GM18499 (cell line): ENCODE results near the gene ATP10A.
"Not testable (repeated sequence)": the region's sequence is repeated elsewhere in the genome, so short reads cannot be mapped to it uniquely, and the experiment has no call there.

Experiments used
- ATAC-seq: cut with Tn5 transposase; IDR thresholded peaks from one replicate; pipeline ENCODE4 v1.9.1; 2021; ENCODE audit warnings: moderate number of reproducible peaks; ENCODE audit not compliant: insufficient read depth, unreplicated experiment

ATP10A gene

DNA sequence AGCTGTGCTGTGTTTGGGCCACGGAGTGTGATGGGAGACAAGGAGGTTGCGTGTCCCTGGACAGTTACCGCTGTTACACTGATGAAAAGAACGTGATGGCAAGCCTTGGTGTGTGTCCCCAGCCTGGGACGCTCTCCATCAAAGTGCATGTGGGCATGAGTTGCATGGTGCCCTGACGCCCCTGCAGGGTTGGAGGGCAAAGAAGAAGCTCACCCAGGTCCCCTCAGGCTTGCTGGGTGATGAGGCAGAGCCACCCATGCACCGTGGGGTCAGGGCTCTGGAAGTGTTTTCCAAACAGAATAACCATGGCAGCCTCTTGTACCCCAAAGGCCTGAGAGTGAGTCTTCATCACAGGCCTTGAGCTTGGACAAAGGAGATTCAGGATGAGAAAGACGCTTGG lies 189.2 kb downstream of the ATP10A start:
- no peak for ATAC-seq

DNA sequence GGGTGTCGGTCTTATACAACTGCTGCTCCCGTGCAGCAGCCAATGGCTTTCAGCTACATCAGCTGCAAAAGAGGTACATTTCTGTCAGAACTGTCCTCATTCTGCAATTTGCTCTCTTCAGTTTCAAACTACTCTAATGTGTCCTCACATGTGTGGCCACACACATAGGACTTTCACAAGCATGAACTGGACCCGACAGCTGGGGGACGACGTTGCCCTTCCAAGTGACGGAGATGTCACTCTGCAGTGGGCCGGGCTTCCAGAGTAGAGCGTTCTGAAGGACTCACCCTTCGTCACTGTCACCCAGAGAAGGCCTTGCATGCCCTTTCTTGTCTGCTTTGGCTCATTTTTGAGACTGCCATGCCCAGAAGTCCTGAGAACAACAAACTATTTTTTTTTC lies 189.8 kb downstream of the ATP10A start:
- ATAC-seq, result no peak

DNA sequence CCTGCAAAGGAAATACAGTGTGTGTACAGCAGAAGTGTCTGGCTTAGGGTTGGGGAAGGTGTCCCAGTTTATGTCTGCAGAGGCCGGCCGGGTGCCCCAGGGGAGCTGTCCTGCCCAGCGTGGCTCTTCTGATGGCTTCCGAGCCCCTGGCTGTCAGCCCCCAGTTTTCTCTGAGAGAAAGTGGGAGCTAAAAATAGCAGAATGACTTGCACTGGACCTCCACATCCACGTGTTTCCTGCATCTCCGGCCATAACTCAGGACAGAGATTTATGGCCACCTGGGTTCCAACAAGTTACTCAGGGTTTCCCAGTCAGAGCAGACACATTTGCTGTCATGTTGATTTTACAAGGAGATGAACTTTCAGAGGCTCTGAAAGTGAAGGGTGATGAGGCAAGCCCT lies 192.0 kb downstream of the ATP10A start:
- ATAC-seq, result no peak

DNA sequence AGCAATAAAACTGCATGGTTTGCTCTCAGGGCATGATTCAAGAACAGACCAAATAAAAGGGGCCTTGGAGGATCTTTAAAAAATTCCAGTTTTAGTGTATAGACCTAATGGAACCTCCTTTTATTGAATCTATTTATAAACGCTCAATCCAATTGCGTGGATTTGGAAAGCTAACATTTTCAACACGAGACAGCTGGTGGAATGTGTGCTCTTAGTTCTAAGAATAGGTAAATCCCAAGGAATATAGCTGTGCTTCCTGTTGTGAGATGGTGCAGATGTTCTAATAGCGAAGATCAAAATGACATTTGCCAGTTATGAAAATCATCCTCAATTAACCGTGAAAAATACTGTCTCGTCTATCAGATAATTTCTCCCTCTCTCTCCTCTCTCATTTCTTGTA lies 192.5 kb downstream of the ATP10A start:
- no peak for ATAC-seq

DNA sequence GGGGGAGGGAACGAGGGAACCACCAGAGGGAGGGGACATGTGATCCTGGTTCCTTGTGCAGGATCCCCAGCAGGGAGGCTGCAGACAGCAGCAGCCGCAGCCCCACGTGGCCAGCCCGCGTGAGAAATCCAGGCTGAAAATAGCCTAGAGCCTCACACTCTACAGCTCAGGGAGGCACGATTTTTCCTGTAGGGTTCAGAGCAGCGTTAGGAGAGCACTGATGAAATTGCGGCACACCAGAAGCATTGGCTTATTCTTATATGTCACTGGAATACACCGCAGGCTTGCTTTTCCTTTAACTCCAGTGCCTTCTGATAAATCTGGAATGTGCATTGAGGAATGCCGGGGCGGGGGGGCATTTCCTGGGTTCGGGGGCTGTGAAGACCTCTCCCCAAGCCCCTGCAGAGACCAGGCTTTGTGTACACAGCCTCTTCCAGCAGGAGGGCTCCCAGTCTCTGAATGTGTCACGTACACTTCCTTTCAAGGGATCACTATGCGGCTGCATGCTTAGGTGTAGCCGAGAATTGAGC lies 193.0 kb downstream of the ATP10A start:
- ATAC-seq, result no peak

DNA sequence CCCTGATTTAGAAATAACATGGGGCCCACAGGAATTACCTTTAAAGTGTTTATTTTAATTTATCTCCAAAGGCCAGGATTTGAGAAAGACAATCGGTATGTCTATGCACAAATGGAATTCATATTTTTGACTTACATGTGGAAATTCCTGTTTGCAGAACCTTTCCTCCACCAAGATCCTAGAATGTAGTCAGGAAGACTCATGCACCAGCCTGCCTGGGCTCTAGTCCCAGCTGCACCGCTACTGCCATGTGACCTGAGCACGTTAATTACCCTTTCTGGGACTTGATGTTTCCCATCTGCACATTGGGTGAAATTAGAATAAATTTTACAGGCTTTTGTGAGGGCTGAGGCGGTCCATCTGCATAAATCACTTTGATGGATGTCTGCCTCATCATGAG lies 194.2 kb downstream of the ATP10A start:
- no peak for ATAC-seq

DNA sequence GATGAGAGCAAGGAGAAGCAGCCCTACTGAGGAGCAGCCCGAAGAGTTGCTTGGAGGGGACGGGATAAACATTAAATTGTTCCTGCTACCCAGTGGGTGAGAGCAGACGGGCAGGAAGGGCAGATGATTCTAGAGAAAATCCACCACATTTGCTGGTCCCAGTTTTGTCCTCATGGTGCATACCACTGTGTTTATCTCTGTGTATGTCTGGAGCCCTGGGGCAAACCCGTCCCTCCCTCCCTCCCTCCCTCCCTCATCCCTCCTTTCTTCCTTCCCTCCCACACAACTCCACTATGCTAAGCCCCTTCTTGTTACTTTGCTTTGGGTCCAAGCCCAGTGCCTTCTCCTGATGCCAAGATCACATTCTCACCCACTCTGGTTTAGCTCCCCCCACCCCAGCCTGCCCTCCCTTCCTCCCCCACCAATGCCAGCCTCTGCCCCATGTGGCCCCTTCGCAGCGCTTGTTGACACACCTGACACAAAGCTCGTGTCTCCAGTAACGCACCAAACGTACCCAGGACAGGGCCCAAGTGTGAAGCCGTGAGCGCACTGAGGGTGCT lies 194.8 kb downstream of the ATP10A start:
- ATAC-seq, result no peak

DNA sequence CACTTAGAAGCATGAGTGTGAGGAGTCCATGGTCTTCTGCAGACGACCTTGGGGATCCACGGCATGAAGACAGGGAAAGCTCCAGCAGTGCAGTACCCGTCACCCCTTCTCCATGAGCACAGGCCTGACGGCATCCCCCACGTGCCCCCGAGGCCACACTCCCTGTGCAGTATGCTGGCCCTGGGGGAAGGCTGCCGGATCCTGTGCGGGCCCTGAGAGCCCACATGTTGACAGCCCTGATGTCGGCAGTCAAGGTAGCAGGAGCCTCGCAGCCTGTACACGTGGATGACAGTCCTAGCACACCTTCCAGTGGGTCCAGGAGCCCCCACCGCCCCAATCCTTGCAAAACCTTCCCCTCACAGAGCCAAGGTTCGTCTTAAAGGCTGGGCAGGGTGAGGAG lies 195.3 kb downstream of the ATP10A start:
- ATAC-seq, result no peak

DNA sequence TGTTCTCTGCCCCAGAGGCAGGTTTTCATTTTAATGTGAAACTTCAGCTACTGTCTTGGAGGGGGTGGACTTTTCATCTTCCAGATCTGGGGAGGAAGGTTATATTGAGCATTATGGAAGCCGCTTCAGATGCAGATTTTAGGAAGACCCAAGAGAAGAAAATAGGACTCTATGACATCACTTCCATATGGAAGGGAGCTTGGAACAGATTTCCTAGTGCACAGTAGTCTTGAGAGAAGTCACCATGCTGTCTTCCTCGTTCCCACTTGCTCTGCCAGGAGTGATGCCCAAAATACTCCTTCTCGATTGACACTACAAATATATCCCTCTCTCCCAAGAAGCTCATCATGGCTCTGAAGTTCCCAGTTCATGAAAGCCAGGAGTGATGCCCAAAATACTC lies 197.2 kb downstream of the ATP10A start:
- ATAC-seq, result no peak

DNA sequence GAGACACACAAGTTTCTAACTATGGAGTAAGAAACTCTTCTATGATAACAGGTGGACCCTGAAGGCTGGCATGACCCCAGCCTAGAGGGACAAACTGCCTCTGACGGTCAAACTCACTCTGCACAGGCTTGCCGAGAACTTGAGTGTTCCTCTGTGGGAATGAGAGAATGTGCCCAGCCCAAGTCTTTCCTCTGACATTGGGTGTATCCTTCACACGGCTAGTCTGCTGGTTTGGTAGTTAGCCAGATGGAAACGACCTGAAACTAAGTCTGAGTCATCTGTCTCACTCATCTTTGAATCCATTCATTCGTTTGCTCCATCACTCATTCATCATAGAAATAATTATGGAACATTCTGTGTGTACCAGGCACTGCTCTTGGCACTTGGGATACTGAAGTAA lies 198.4 kb downstream of the ATP10A start:
- ATAC-seq, result no peak

DNA sequence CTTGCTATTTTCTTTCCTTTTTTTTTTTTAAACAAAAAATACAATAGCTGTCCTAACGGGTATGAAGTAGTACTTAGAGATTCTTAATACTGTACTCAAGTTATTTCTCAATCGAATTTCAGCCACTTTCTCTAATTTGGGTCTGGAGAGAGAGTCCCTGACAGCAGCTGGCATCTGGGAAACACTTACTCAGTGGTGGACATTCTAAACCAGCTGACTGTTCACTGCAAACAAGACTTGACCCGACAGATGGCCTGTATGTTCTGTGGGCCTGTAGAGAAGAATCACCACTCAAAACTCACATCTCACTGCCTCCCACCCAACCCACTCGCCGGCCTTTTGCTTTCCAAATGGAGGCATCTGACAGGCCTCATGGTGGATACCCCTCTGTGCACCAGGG lies 199.6 kb downstream of the ATP10A start:
- ATAC-seq, result no peak

DNA sequence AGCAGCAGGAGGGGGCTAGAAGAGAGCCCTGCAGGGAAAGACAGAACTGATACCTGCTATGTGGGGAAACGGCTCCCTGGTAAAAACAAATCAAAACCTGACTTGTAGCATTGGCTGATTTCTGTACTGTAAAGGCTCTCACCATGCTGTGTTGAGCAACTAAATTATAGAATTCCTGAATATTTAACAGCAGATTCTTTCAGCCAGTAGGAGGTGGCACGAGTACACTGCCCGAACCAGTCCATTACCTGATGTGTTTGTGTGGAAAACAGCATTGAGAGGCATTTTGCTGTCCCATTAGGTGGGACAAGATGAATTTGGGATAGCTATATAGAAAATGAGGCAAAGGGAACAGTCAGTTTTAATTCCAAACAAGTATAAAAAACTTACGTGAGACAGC lies 201.2 kb downstream of the ATP10A start:
- ATAC-seq, result no peak

DNA sequence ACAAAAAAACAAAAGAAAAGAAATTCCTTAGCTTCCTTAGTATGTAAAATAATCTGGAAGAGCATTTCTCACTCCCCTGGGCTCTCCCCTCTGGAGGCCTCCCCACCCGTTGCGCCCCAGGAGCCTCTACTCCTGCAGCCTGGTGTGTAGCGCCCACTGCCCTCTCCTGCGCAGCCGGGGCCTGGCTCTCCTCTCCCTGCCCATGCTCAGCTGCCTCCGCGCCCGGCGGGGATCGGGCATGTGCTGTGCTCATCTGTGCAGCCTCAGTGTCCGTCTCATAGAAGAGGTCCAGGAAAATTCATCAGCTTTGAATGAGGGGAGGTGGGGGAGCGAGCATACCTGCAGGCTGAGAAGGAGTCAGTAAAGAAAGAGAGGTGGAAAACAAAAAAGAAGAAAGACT lies 203.9 kb downstream of the ATP10A start:
- no peak for ATAC-seq

DNA sequence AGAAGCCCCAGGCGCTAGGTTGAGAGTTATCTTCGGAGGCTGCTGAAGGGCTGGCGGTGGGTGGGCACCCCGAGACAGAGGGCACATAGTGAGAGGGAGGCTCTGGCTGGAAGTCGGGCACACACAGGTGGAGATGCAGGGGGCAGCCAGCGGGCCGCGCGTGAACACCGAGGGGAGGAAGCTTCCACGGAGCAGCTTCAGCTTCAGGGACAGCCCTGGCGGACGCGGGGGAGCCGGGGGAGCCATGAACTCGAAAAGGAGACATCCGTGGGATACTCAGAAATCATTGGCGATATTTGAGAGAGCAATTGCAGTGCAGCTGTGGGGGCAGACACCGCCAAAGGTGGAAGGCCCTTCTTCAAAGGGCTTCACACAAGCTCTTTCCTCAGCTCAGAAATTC lies 204.6 kb downstream of the ATP10A start:
- ATAC-seq, result no peak

DNA sequence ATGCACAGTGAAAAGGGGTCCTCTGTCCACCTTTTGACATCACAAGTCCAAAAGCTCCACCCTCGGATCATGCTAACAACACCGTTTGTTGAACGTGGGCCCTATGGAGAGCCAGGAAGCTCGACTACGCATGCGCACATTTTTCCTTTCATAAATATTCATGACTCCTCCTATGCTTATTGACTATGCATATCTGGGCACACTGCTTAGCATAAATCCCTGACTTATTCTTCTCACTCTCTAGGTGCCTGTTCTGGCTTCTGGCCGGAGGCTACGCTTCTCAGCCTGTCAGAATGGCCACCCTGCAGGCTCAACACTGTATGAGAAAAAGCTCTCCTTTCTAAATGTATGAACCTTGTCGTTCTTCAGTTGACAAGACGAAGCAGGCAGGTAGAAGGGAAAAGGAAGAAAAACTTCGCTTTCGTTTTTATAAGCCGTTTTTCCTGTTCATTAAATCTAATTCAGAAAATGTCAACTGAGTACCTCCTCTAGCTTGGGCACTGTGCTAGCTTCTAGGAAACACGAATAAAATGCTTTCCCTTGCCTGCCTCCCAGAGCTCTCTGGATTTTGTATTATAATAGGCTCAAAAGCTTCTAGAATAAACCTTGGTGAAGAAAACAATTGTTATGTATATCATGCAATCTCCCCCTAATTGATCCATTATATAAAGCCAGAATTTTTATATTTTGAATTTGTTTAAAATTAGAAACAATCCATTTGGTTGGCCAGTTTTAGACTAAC lies 207.7 kb downstream of the ATP10A start:
- no peak for ATAC-seq

DNA sequence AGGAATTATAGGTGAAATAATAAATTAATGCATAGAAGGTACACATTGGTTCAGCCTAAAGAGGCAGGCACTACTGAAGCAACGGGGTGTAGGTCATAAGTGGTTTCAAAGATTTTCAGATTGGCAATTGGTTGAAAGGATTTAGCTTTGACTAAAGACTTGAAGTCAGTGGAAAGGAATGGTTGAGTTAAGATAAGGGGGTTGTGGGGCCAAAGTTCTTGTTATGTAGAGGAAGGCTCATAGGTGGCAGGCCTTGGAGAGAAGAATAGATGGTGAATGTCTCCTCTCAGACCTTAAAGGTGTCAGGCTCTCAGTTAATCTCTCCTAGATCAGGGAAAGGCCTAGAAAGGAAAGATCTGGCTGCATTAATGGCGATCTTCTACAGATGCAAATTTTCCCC lies 209.8 kb downstream of the ATP10A start:
- no peak for ATAC-seq

DNA sequence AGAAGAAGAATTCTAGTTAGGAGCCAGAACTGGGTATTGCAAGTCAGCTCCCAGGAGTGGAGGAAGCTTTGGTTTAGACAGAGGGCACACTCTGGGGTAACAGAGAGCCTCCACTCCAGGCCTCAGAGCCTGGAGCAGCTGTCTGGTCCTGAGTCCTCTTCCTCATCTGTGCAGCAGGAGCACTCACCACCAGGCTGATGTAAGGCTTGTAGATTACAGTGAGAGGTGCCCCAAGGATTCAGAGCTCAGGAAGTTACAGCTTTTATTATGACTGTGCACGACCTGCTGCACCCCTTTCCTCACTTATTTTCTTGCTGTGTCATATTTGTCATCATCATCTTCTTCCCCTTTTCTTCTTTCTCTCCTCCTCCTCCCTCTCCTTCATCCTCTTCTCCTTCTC lies 210.4 kb downstream of the ATP10A start:
- ATAC-seq, result no peak

DNA sequence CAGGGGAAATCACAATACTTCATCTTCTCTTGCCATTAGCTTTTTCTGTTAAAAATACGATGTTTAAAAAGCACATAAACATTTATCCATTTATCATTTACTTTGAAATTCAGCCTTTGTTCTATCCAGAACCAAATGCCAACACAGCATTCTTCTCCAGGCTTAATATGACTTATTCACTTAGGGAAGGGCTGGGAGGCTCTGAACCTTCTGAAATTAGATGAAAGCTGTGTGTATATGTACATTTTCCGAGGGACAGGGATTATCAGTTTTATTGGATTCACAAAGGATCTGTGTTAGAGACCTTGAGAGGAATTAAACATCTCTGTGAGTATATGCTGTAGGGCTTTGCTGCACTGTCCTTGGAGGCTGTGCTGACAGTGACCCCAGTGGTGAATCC lies 213.7 kb downstream of the ATP10A start:
- ATAC-seq, result no peak

DNA sequence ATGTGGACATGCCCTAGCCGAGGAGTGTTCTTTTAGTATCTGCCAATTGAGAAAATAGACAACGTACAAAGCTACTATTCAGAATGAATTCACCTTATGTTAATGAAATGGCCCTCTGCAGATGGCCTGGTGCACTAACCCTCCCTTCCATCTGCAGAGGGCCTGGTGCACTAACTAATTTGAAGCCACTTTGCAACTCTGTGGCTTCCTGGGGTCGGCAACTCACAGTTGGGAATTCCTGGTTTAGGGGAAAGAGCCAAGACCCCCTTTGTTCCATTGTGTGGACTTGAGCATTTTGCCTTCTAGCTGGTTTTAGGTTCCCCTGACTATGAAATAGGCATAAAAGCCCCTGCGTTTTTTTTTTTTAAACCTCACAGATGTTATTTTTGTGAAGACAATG lies 220.0 kb downstream of the ATP10A start:
- ATAC-seq, result no peak

DNA sequence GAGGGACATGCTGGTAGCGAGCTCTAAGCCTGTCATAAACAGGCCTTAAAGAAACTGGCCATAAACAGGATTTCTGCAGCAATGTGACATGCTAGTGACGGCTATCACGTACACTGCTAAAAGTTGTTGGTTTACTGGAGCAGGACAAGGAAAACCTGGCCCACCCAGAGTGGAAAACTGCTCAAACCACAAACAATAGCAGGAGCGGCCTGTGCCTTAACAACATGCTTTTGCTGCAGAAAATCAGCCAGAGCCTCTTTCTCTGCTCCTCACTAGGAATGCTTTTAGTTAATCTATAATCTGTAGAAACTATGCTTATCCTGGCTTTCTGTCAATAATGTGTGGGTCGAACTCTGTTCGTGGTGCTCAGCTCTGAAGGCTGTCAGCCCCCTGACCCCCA lies 221.4 kb downstream of the ATP10A start:
- ATAC-seq, result no peak

DNA sequence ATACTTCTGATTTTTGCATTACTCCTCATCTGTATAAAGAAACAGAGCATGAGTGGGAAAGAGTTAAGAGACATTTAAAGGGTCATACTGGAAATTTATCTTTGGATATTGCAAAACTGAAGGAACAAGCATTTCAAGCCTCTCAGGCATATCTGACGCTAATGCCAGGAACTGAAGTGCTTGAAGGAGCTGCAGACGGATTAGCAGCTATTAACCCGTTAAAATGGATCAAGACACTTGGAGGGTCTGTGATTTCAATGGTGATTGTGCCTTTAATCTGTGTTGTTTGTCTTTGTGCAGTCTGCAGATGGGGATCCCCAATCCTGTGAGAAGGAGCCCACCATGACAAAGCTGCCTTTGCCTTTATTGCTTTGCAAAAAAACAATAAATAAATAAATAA lies 221.8 kb downstream of the ATP10A start:
- no peak for ATAC-seq

DNA sequence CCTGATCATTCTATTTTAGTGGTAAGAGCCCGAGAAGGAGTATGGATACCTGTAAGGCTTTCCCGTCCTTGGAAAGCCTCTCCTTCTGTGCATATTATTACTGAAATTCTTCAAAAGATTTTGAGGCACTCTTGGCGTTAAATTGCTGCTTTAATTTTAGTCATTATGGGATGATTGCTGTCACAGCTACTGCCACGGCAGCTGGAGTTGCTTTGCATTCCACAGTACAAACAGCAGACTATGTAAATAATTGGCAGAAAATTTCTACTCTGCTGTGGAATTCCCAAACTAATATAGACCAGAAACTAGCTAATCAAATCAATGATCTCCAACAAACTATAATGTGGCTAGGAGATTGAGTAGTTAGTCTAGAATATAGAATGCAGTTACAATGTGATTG lies 222.2 kb downstream of the ATP10A start:
- ATAC-seq, result not testable (repeated sequence)
